Effector memory CD8-positive, alpha-beta T cell (primary cell): ENCODE data around the gene ZBTB7C.
"Not testable (repeated sequence)": the region's sequence is repeated elsewhere in the genome, so short reads cannot be mapped to it uniquely, and the experiment has no call there.

Source experiments
- ATAC-seq: fragments of 150-1000 bp; cut with Tn5 transposase; replicated peaks from 2 replicates; pipeline ENCODE4 v1.10.0; 2021; ENCODE audit warnings: mild to moderate bottlenecking, moderate library complexity
- DNase-seq, 3 experiments: peaks; one replicate each; pipeline ENCODE4 v3.0.0; 2021
- H3K27ac Mint-ChIP-seq, 2 donors: one replicate each; pipeline ENCODE4 v1.8.0; 2022; ENCODE audit warnings: mild to moderate bottlenecking in 2 of 2, mixed read lengths in 2 of 2, moderate library complexity in 2 of 2
- H3K27me3 Mint-ChIP-seq, 2 donors: one replicate each; pipeline ENCODE4 v1.8.0; 2022; ENCODE audit warnings: mixed read lengths in 2 of 2
- H3K36me3 Mint-ChIP-seq: one replicate; pipeline ENCODE4 v1.8.0; 2022; ENCODE audit warnings: mild to moderate bottlenecking, moderate library complexity, mixed read lengths; ENCODE audit not compliant: insufficient read depth
- H3K4me1 Mint-ChIP-seq, 2 donors: one replicate each; pipeline ENCODE4 v1.8.0; 2022; ENCODE audit warnings: low read depth in 2 of 2, mixed read lengths in 2 of 2
- H3K4me3 Mint-ChIP-seq, 2 donors: one replicate each; pipeline ENCODE4 v1.8.0; 2022; ENCODE audit warnings: mild to moderate bottlenecking in 2 of 2, mixed read lengths in 2 of 2, moderate library complexity in 2 of 2
- H3K9me3 Mint-ChIP-seq, 2 donors: one replicate each; pipeline ENCODE4 v1.8.0; 2022; ENCODE audit warnings: mixed read lengths in 2 of 2

The ZBTB7C gene

GRCh38 chr18:48436907-48437306 is 27.7 kb upstream of the ZBTB7C start:
- no peaks in the 10 kb centered on the region for H3K36me3 Mint-ChIP-seq
- ATAC-seq (no peak), DNase-seq (no peak)
- peaks cover 0 to 2% of the 10 kb centered on the region in 2 donors for H3K9me3 Mint-ChIP-seq
- H3K27me3 Mint-ChIP-seq: peaks cover 45 to 63% of the 10 kb centered on the region in 2 donors
- no peak overlapping the region for H3K27ac Mint-ChIP-seq
- no peaks in the 10 kb centered on the region for H3K4me1 Mint-ChIP-seq
- H3K4me3 Mint-ChIP-seq: no peak overlapping the region

GRCh38 chr18:48434382-48434781 is 25.2 kb upstream of the ZBTB7C start:
- not testable (repeated sequence) for DNase-seq, H3K9me3 Mint-ChIP-seq, H3K27ac Mint-ChIP-seq, ATAC-seq, H3K4me1 Mint-ChIP-seq, H3K4me3 Mint-ChIP-seq, H3K36me3 Mint-ChIP-seq
- H3K27me3 Mint-ChIP-seq: peaks cover 45 to 55% of the 10 kb centered on the region in 2 donors

GRCh38 chr18:48433541-48433940 is 24.4 kb upstream of the ZBTB7C start:
- H3K36me3 Mint-ChIP-seq: no peaks in the 10 kb centered on the region
- H3K4me3 Mint-ChIP-seq: no peak overlapping the region
- H3K27ac Mint-ChIP-seq: no peak overlapping the region
- DNase-seq (no peak), ATAC-seq (no peak)
- H3K9me3 Mint-ChIP-seq: peaks cover 0 to 2% of the 10 kb centered on the region in 2 donors
- no peaks in the 10 kb centered on the region for H3K4me1 Mint-ChIP-seq
- H3K27me3 Mint-ChIP-seq: peaks cover 46 to 55% of the 10 kb centered on the region in 2 donors

GRCh38 chr18:48430150-48430549 is 21.0 kb upstream of the ZBTB7C start:
- DNase-seq (no peak), ATAC-seq (no peak)
- no peaks in the 10 kb centered on the region for H3K4me1 Mint-ChIP-seq
- H3K9me3 Mint-ChIP-seq: peaks cover 0 to 2% of the 10 kb centered on the region in 2 donors
- H3K27me3 Mint-ChIP-seq: peaks cover 54 to 63% of the 10 kb centered on the region in 2 donors
- H3K4me3 Mint-ChIP-seq: no peak overlapping the region
- no peak overlapping the region for H3K27ac Mint-ChIP-seq
- no peaks in the 10 kb centered on the region for H3K36me3 Mint-ChIP-seq

- peaks cover 0 to 1% of the 10 kb centered on the region in 2 donors for H3K9me3 Mint-ChIP-seq
- ATAC-seq: no peak
- peaks cover 60 to 71% of the 10 kb centered on the region in 2 donors for H3K27me3 Mint-ChIP-seq
- DNase-seq: no peak
- no peaks in the 10 kb centered on the region for H3K36me3 Mint-ChIP-seq
- H3K27ac Mint-ChIP-seq: no peak overlapping the region
- no peaks in the 10 kb centered on the region for H3K4me1 Mint-ChIP-seq
- no peak overlapping the region for H3K4me3 Mint-ChIP-seq
Measured at GRCh38 chr18:48428475-48429177, 19.4 kb upstream of the ZBTB7C start.

GRCh38 chr18:48422947-48423378 is 13.8 kb upstream of the ZBTB7C start:
- Mint-ChIP-seq H3K4me3 (no peak overlapping the region), H3K4me1 (peaks cover 3 to 4% of the 10 kb centered on the region in 2 donors), H3K27me3 (peaks cover 64 to 92% of the 10 kb centered on the region in 2 donors), H3K9me3 (no peaks in the 10 kb centered on the region), H3K27ac (no peak overlapping the region), H3K36me3 (no peaks in the 10 kb centered on the region)
- ATAC-seq: no peak
- DNase-seq: no peak

GRCh38 chr18:48419277-48420022 is 10.3 kb upstream of the ZBTB7C start:
- H3K27me3 Mint-ChIP-seq: peaks cover 69 to 95% of the 10 kb centered on the region in 2 donors
- H3K36me3 Mint-ChIP-seq: no peaks in the 10 kb centered on the region
- DNase-seq (no peak), ATAC-seq (no peak)
- H3K4me1 Mint-ChIP-seq: peaks cover 3 to 4% of the 10 kb centered on the region in 2 donors
- no peak overlapping the region for H3K27ac Mint-ChIP-seq
- H3K4me3 Mint-ChIP-seq: no peak overlapping the region
- H3K9me3 Mint-ChIP-seq: no peaks in the 10 kb centered on the region

- no peaks in the 10 kb centered on the region for H3K9me3 Mint-ChIP-seq
- H3K4me1 Mint-ChIP-seq: peaks cover 3 to 4% of the 10 kb centered on the region in 2 donors
- H3K27me3 Mint-ChIP-seq: peaks cover 73 to 95% of the 10 kb centered on the region in 2 donors
- no peak overlapping the region for H3K27ac Mint-ChIP-seq
- DNase-seq (no peak), ATAC-seq (no peak)
- H3K4me3 Mint-ChIP-seq: no peak overlapping the region
- H3K36me3 Mint-ChIP-seq: no peaks in the 10 kb centered on the region
Measured at GRCh38 chr18:48418539-48419276, 9.5 kb upstream of the ZBTB7C start.

GRCh38 chr18:48417985-48418384 is 8.8 kb upstream of the ZBTB7C start:
- ATAC-seq: no peak
- H3K27me3 Mint-ChIP-seq: peaks cover 74 to 95% of the 10 kb centered on the region in 2 donors

GRCh38 chr18:48413342-48413741 is 4.2 kb upstream of the ZBTB7C start:
- peaks cover 72 to 81% of the 10 kb centered on the region in 2 donors for H3K27me3 Mint-ChIP-seq
- DNase-seq (no peak), ATAC-seq (no peak)
- no peaks in the 10 kb centered on the region for H3K36me3 Mint-ChIP-seq
- no peak overlapping the region for H3K4me3 Mint-ChIP-seq
- no peaks in the 10 kb centered on the region for H3K9me3 Mint-ChIP-seq
- H3K27ac Mint-ChIP-seq: no peak overlapping the region
- H3K4me1 Mint-ChIP-seq: peaks cover 2 to 5% of the 10 kb centered on the region in 2 donors

More at GRCh38 chr18:48417985-48418384, 8.8 kb upstream of the ZBTB7C start:
- no peaks in the 10 kb centered on the region for H3K9me3 Mint-ChIP-seq
- no peaks in the 10 kb centered on the region for H3K36me3 Mint-ChIP-seq
- DNase-seq: no peak
- no peak overlapping the region for H3K4me3 Mint-ChIP-seq
- H3K27ac Mint-ChIP-seq: no peak overlapping the region
- peaks cover 2% of the 10 kb centered on the region in 2 donors for H3K4me1 Mint-ChIP-seq

GRCh38 chr18:48412339-48412929 is 3.3 kb upstream of the ZBTB7C start:
- peaks cover 71 to 81% of the 10 kb centered on the region in 2 donors for H3K27me3 Mint-ChIP-seq
- DNase-seq (no peak), ATAC-seq (peak; percentile 46)
- H3K4me3 Mint-ChIP-seq: no peak overlapping the region
- H3K4me1 Mint-ChIP-seq: peaks cover 2 to 9% of the 10 kb centered on the region in 2 donors
- no peaks in the 10 kb centered on the region for H3K36me3 Mint-ChIP-seq
- no peaks in the 10 kb centered on the region for H3K9me3 Mint-ChIP-seq
- H3K27ac Mint-ChIP-seq: peak overlapping the region in 1 of 2 donors; percentile 51

GRCh38 chr18:48410095-48410920 is 1.1 kb upstream of the ZBTB7C start:
- DNase-seq (peak; percentile 14 to 31 (median 21)), ATAC-seq (peak; percentile 77)
- Mint-ChIP-seq H3K9me3 (no peaks in the 10 kb centered on the region), H3K27me3 (peaks cover 66 to 78% of the 10 kb centered on the region in 2 donors), H3K36me3 (no peaks in the 10 kb centered on the region), H3K27ac (no peak overlapping the region), H3K4me1 (peaks cover 2 to 9% of the 10 kb centered on the region in 2 donors), H3K4me3 (peak overlapping the region; percentile 64 to 65)
